HG03097 (cell line): ENCODE results near the gene PSENEN.

Experiments used
- ATAC-seq: cut with Tn5 transposase; IDR thresholded peaks from one replicate; pipeline ENCODE4 v1.9.1; 2021; ENCODE audit not compliant: unreplicated experiment, low FRiP score

PSENEN gene

DNA sequence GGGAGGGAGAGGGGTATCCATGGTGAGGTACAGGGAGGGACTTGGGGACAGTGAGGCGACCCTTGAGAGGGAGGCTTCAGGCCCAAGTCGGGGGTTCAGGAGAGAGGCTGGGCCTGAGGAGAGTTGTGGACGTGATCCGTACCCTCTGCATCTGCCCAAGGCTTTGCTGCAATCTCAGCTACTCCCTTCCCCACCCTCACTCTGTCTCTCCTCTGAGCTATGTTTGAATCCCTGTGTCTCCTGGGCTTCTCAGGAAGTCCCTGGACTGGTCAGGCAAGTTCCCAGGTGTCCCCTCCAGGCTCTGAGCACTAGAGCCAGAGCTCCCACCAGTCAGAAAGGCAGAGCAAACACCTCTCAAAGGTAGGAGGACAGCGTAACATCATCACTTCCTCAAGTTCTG, 4.7 kb downstream of the PSENEN start:
- ATAC-seq = no peak

DNA sequence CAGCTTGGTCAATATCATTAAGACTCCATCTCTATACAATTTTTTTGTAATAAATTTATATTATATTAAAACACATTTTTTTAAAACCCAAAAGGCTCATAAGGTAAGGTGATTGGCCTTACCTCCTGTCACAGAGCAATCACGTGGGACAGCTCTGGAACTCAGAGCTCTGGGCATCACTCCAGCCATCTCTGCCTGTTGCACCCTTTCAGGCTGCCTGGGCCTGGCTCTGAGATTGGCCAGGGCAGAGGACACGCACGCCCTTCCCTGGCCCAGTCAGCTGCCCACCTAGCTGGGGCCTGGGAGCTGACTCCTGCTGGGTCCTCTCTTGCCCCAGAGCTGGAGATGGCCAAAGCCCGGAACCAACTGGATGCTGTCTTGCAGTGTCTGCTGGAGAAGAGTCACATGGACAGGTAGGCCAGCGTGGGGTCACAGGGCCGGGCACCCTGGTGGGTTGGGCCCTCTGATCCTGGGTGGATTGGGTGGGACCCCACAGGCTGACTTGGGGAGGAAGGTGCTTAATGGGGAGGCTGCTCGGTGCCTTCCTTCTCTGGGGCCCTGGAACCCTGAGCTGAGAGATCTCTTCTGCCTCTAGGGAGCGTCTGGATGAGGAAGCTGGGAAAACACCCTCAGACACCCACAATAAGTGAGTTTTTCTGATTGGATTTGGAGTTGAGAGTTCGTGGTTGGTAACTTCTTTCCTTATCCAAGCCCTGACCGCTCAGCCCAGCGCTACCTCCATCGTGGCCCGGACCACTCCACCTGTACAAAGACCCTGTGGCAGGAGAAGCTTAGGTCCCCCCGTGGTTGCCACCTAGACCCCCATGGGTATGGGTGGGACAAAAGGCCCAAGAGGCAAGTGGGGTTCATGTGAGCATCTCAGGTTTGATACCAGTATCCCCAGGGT, 6.6 kb downstream of the PSENEN start:
- ATAC-seq = no peak

DNA sequence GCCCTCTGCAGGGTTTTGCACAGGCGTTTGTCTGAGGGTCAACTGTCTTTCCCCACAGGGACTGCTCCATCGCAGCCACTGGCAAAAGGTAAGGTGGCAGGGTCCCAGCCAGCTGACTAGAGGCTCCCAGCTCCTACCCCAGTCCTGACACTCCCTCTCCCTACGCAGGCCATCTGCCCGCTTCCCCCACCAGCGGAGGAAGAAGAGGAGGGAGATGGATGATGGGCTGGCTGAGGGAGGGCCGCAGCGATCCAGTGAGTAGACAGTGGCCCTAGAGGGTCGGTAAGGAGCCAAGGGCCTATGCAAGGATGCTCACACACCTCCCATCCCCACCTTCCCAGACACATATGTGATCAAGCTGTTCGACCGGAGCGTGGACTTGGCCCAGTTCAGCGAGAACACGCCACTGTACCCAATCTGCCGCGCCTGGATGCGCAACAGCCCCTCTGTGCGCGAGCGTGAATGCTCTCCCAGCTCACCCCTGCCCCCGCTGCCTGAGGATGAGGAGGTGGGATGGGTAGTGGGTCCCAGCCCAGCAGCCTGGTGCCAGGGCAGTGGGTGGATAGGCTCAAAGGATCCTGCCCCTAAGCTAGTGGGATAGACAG, 7.4 kb downstream of the PSENEN start:
- ATAC-seq = no peak

DNA sequence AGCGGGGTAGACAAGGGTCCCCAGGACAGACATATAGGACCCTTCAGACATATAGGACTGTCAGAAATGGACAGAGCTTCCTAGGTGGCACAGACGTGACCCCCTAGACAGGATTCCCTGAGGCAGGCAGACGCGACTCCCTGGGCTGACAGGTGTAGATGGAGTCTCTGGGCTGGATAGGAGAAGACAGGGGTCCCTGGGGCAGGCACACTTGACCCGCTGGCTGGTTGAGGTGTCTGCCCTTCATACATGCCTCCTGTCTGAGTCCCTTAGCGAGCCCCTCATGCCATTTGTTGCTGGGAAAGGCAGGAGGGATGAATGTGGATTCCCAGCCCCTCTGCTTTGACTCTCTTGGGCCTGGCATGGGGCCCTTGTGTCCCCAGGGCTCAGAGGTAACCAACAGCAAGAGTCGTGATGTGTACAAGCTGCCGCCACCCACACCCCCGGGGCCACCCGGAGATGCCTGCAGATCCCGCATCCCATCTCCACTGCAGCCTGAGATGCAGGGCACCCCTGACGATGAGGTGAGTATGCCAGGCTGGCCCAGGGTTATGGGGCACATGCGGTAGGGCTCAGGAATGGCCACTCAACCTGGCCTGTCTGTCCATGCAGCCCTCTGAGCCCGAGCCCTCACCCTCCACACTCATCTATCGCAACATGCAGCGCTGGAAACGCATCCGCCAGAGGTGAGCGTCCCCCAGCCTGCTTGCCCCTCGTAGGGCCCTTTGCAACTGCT, 8.4 kb downstream of the PSENEN start:
- ATAC-seq = no peak

- ATAC-seq = no peak
Measured at GRCh38 chr19:35754370-35755130, 9.1 kb downstream of the PSENEN start.

DNA sequence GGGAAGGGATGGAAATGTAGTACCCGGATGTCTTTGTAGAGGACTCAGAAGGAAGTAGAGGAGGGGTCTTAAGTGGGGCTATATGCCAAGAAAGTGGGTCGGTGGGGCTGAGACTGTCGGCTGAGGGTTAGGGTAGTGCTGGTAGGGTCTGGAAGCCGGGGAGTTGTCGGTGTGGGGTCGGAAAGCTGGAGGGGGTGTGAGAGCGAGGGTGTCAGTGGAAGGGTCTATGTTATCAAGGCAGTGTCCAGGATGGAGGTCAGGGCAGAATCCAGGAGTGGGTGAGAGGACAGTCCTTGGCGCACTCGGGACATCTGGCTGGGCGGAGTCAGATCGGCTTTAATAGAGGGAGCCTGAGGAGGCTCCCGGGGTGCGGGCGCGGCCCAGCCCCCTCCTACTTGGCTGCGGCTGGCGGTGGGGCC, 9.7 kb downstream of the PSENEN start:
- no peak for ATAC-seq

DNA sequence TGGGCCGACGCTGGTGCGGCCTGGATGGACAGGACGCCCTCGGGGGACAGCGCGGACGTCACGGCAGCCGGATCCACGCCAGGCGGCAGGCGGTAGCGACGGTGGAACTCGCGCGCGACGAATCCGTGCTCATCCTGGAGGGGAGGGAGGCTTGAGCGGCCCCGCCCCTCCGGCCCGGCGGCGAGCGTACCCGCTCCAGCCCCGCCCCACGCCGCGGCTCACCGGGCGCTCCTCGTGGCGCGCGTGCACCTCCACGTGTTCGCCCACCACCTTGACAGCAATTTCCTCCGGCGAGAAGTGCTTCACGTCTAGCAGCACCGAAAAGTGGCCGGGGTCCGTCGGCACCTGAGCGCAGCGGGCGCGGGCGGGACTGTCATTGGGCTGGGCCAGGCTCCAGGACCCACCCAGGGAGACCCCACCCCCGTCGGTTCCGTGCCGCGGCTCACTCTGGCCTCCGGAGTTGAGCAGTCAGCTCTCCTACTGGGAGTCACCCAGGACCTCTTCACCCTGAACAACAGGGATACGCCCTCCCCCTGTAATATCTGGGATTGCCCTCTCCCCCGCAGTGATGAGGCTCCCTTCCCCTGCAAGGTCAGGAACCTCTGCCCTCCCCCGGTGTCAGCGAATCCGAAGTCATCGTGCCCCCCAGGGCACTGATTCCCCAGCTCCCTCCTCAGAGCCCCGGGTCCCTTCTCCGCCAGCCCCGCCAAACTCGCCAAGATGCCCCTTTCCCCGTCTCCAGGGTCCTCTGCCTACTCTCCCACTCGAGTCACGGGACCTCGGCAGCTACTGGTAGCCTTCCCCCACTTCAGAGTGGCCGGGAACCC, 10.3 kb downstream of the PSENEN start:
- ATAC-seq = no peak

DNA sequence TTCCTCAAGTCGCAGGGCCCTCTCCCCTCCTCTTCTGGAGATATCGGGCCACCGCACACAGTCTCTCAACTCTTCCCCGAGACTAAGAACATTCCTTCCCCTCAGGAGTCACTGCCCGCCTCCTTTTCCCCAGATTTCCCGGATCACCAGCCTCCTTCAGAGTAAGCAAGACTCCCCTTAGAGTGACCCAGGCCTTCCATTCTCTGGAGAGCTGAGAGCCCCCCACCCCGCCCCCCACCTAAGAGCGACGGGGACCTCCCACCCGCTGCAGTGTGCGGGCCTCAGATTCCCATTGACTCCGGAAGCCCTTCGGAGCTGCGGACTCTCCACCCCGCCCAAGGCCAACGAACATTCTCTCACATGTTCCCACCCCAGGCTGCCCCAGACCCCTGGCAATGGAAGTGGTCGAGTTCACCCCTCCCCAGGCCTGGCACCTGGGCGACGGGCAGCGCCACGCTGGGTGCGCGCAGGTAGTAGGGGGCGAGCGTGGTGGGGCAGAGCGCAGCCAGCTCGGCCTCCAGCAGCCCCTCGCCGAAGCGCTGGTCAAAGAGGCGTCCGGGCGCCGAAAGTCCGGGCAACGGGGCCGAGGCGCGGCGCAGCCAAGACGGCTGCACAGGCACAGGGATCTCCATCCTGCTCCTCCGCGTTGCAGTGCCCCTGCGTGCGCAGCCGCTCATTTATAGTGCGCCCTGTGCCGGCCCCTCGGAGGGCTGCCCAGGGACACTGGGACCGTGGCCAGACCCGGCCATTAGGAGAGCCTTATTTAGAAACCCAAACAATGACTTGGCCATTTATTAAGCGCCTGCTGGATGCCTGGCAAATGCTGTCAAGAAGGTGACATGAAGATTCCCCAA, 11.2 kb downstream of the PSENEN start, which contains the start of gene HSPB6:
HSPB6 (minus strand) TSS at position 653 of the 854 bp plus-strand sequence; CDS start at position 632, 21 bp downstream.
- no peak for ATAC-seq

DNA sequence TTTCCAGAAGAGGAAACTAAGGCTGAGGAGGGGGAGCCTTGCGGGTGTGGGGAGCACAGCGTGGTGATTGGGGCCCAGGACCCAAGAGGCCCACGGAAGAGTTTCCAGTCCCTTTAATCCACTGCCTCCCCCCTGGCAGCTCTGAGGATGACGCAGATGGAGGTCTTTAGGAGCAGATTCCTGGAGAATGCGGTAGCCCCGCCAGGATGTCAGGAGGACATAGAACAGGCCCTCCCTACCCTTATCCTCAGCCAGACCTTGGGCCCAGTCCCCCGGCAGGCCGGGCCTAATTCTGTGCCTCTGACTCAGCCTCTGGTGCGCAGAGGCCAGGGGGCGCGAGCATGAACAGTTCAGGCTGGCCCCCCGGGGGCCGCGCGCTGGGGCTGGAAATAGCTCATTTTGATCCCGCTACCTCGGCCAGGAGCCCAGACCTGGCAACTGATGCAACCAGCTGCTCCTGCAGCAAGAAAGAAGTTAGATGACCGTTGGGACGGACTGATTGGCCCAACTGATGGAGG, 11.8 kb downstream of the PSENEN start:
- no peak for ATAC-seq

DNA sequence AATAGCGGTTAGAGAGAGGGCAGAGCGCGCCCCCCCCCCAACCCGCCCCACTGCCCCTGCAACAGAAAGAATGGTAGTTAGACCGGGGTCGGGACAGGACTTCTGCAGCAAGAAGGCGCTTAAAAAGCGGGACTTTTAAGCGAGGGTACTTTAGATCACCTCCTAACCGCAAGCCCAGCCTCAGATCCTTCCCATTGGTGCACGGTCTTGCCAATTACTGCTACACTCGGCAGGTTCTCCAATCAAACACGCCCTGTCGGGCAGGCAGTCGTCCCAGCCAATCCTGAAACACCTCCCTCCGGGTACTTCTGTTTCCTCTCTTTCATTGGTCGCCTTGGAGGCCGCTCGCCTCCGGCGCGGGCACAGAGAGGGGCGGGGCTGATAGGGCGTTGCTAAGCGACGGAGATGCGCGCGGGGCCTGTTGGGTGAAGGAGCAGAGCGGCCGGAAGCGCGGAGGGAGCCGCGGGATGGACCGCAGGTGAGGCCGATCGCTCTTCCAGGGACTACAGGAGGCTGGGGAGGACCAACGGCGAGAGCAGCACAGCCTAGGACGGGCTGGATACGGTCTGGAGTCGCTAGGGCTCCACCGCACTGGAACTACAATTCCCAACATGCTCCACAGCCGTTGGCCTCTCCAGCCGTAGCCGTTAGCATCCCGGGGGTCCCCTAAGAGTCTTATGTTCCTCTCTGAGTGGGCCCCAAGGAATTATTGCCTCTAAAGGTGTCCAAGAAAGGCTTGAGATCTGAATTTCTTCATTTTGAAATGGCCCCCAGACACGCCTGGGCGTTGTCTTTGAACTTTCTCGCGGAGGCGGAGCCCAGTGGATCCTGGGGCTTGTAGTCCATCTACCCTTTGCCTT, 12.5 kb downstream of the PSENEN start, which contains the start of gene PROSER3:
PROSER3 (plus strand) TSS at position 428 of the 860 bp plus-strand sequence; CDS start at position 468, 40 bp downstream.
- peak; percentile 86 for ATAC-seq

- ATAC-seq = no peak
Measured at GRCh38 chr19:35759697-35760096, 14.2 kb downstream of the PSENEN start.

DNA sequence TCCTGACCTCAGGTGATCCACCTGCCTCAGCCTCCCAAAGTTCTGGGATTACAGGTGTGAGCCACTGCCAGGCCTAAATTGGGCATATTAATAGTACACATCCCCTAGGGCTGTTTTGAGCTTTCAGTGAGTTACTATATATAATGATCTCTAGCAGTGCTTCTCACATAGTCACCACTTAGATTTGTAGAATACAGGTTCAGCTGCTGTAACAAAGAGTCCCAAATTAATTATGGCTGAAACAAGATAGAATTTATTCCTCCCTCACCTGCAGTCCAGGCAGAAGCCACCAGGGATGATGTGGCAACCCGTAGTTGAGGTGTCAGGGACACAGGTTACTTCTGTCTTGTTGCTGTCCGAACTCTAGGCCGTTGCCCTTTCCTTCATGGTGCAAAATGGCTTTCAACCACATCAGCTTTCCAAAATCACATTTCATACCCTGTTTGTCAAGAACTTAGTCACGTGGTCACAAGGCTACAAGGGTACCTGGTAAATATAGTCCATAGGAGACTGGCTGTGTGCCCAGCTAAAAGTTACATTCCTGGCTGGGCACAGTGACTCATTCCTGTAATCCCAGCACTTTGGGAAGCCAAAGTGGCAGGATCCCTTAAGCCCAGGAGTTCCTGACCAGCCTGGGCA, 15.4 kb downstream of the PSENEN start:
- ATAC-seq = no peak

- no peak for ATAC-seq
Measured at GRCh38 chr19:35764432-35765315, 19.2 kb downstream of the PSENEN start.

DNA sequence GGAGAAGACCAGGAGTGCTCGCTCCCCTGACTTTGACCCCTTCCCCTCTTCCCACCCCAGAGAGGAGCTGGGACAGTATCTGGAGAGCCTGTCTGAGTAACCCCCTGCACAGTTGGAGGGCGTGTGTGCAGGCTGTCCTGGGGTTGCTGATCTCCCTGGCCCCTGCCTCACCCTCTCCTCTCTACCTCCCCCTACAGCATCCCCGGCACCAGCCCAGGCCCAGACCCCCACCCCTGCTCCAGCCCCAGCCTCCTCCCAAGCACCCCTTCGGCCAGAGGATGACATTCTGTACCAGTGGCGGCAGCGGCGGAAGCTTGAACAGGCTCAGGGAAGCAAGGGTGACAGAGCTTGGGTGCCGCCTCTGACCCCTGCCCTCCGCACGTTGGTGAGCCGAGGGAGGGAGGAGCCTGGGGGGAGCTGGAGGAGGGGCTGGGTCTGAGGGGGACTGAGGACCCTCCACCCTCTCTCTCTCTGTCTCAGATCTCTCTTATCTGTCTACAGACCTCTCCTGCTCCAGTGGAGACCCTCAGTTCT, 21.2 kb downstream of the PSENEN start:
- no peak for ATAC-seq

DNA sequence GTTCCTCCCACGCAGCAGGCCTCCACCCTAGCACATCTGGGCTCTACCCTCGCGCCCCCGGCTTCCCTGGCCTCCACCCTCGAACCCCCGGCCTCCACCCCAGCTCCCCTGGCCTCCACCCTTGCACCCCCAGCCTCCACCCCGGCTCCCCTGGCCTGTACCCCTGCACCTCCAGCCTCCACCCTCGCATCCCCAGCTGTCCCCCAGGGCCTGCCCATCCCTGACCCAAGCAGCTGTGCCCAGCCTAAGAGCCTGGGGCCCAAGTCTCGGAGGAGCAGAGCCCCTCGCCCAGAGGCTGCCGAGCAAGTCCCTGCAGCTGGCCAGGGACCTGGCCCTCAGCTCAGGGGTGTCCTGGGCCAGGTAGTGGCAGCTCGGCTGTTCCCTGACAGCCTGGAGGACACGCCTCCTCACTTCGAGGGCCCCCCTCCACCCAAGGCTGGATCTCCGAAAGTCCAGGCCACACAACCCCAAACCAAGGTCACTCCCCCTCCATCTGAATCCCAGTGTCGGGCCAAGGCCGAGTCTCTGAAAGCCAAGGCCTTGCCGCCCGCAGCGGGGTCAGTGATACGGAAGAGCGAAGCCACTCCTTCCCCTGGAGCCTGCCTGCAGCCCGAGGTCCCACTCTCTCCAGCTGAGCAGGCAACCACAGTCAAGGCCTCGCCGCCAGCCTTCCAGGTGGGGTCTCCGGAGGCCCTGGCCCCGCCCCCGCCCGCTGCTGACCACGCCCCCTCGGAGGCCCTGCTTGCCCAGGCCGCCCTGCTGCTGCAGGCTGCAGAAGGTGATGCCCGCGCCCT, 22.0 kb downstream of the PSENEN start:
- ATAC-seq = no peak
